HG03135 (cell line): Measurements from ENCODE around the gene PHKA1.
"Not testable (repeated sequence)": the region's sequence is repeated elsewhere in the genome, so short reads cannot be mapped to it uniquely, and the experiment has no call there.

Experiments used
- ATAC-seq: cut with Tn5 transposase; IDR thresholded peaks from one replicate; pipeline ENCODE4 v1.9.1; 2021; ENCODE audit warnings: mild to moderate bottlenecking, moderate library complexity; ENCODE audit not compliant: unreplicated experiment

Gene PHKA1

DNA sequence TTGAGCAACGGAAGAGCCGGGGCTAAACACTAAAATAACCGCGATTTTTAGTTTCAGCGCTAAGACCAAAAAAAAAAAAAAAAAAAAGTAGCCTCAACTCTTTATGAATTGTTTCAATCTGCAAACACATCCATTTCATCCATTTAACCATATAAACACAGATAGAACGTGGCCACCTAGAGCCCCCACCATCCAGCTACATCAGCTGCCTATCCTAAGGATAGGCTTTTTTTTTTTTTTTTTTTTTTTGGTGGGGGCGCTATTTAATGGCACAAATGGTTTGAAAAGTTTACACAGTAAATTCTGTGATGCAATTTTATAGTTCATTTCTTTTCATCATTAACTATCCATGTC, 141.0 kb downstream of the PHKA1 start:
- ATAC-seq, result peak; percentile 31

GRCh38 chrX:72572248-72573157, 141.6 kb downstream of the PHKA1 start, which contains the start of gene HDAC8:
Gene HDAC8 (minus strand): TSS chrX:72572843. CDS start chrX:72572761, 82 bp downstream.
- peak; percentile 92 for ATAC-seq

GRCh38 chrX:72569786-72570185, 144.3 kb downstream of the PHKA1 start:
- ATAC-seq, result no peak

GRCh38 chrX:72568406-72569092, 145.6 kb downstream of the PHKA1 start:
- no peak for ATAC-seq

DNA sequence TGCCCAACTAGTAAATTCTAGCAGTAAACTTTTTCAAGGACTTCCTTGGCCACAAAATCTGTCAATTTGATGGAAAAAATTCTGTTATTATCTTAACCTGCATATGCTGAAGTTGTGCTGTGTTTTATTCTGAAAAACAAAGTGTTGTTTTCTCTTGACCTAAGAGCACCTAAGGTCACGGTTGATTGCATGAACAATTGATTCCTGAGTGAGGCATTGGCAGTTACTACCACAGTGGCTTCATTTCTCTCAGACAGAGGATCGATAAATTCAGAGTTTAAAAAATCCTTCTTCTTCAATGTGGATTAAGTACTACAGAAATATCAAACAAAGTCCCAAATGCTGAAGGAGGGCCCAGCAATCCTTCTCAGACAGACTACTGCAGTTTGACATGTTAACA, 147.7 kb downstream of the PHKA1 start:
- ATAC-seq, result no peak

DNA sequence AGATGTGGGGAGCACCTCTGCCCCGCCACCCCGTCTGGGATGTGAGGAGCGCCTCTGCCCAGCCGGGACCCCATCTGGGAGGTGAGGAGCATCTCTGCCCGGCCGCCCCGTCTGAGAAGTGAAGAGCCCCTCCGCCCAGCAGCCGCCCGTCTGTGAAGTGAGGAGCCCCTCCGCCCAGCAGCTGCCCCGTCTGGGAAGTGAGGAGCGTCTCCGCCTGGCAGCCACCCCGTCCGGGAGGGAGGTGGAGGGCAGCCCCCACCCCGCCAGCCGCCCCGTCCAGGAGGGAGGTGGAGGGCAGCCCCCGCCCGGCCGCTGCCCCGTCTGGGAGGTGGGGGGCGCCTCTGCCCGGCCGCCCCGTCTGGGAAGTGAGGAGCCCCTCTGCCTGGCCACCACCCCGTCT, 154.5 kb downstream of the PHKA1 start:
- not testable (repeated sequence) for ATAC-seq

- ATAC-seq, result no peak
Observed at GRCh38 chrX:72554448-72555140, 159.5 kb downstream of the PHKA1 start.

GRCh38 chrX:72552443-72552842, 161.7 kb downstream of the PHKA1 start:
- ATAC-seq, result not testable (repeated sequence)

- ATAC-seq, result no peak
Observed at GRCh38 chrX:72545990-72546389, 168.1 kb downstream of the PHKA1 start.

GRCh38 chrX:72540318-72540717, 173.8 kb downstream of the PHKA1 start:
- ATAC-seq, result no peak

DNA sequence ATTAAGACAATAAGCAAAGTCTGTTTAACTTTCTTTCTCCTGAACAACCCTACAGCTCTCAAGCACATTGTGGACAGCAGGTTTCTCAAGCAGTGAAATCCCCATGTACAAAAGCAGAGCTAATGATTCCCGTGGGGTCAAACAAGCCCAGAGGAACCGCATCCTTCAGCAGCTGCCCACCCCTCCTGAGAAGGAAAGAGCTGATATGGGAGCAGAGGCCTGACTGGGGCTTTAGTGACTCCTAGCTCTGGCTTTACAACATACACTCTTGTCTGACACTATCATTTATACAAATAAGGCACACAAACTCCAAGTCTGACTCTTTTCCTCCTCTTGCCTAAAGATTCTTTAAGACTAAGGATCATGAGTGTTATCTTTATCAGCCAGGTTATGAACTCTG, 174.3 kb downstream of the PHKA1 start:
- no peak for ATAC-seq

DNA sequence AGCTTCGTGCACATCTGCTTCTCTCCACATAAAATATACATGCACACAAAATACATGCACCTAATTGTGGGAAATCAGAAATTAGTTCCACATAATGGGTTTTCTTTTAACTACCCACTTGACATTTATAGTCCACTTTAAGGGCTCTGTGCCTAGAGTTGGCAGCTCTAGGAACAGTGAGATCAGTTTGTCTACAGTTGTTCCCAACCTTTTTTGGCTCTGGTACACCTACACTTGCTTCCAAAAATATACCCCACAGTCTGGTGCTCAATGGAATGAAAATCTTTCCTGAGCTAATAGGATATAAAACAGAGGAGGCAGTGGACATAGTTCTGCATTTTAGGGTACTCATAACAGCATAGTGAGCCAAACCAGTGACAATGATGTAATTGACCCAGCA, 177.6 kb downstream of the PHKA1 start:
- ATAC-seq, result no peak

- no peak for ATAC-seq
Observed at GRCh38 chrX:72532366-72532765, 181.7 kb downstream of the PHKA1 start.
